Heart right ventricle (tissue), 16 donors: Measurements from ENCODE around the gene MRPL17. TPM values are rescaled to one million over a fixed set of nuclear protein-coding genes. Genes with fewer than 3 reads are reported as not detected.

Experiments
- ATAC-seq, 8 donors: fragments of 200-7000 bp; cut with Tn5 transposase; one replicate each; pipeline ENCODE4 v1.9.1; 2020; ENCODE audit warnings: mild to moderate bottlenecking in 8 of 8, moderate library complexity in 8 of 8, moderate number of reproducible peaks in 1 of 8
- DNase-seq, 2 donors: peaks; one replicate each; pipeline ENCODE4 v3.0.0-alpha.2; 2020
- H3K27ac ChIP-seq, 10 donors: fragments of 200-600 bp; sonication (generic) in 2 of 10; one replicate each; pipeline versions ENCODE4 v1.5.0 to v1.8.0; 2020 to 2022; ENCODE audit warnings: mild to moderate bottlenecking in 3 of 10
- H3K27me3 ChIP-seq, 7 donors: fragments of 200-600 bp; one replicate each; pipeline ENCODE4 v1.8.0; 2021 to 2022; ENCODE audit warnings: mild to moderate bottlenecking in 2 of 7
- H3K36me3 ChIP-seq, 9 donors: fragments of 200-600 bp; sonication (generic) in 1 of 9; one replicate each; pipeline versions ENCODE4 v1.5.0 to v1.8.0; 2020 to 2022; ENCODE audit warnings: mild to moderate bottlenecking in 2 of 9
- H3K4me1 ChIP-seq, 9 donors: fragments of 200-600 bp; sonication (generic) in 1 of 9; one replicate each; pipeline versions ENCODE4 v1.5.0 to v1.8.0; 2020 to 2022; ENCODE audit warnings: mild to moderate bottlenecking in 4 of 9
- H3K4me3 ChIP-seq, 10 donors: fragments of 200-600 bp; sonication (generic) in 2 of 10; one replicate each; pipeline versions ENCODE4 v1.5.0 to v1.8.0; 2020 to 2022; ENCODE audit warnings: mild to moderate bottlenecking in 7 of 10, moderate library complexity in 2 of 10
- H3K9me3 ChIP-seq, 11 donors: fragments of 200-600 bp in 10 of 11; sonication (generic) in 2 of 11; one replicate each; pipeline versions ENCODE4 v1.5.0 to v1.8.0; 2013 to 2022; ENCODE audit warnings: mild to moderate bottlenecking in 2 of 11, control low read depth in 1 of 11, moderate library complexity in 1 of 11
- CTCF ChIP-seq, 9 donors: fragments of 200-600 bp; sonication (generic) in 2 of 9; IDR thresholded peaks; one replicate each; pipeline versions ENCODE4 v1.5.0 to v1.8.0; 2021 to 2022; ENCODE audit warnings: antibody characterized with exemption in 9 of 9, mild to moderate bottlenecking in 5 of 9, moderate library complexity in 1 of 9
- WGBS, 2 donors: extraction: QIAGEN DNeasy Blood & Tissue Kit; methylation state at CpG; one replicate each; pipeline ENCODE4 v1.1.7; 2013; ENCODE audit warnings: inconsistent platforms in 1 of 2; 5-methylcytosine and 5-hydroxymethylcytosine counted together
- intact Hi-C, 10 donors: fragments of 100-400 bp; cut with DNase I; formaldehyde crosslinking; loops; one replicate each; pipeline versions ENCODE4 v1.11.1 to v1.14.2; 2022
- long read RNA-seq, 3 donors: library from polyadenylated mRNA; unstranded; transcript quantifications; one replicate each; pipeline ENCODE4 v2.0.0, GENCODE V29; 2020 to 2021
- polyA plus RNA-seq, 2 donors: library from polyadenylated mRNA; stranded (reverse); fragments of 200-250 nt; gene quantifications; one replicate each; pipeline ENCODE4 v1.2.3, GENCODE V29; 2013
- total RNA-seq, 10 donors: library from RNA; stranded (reverse); fragmentation: NEBNext Ultra II Directional in 3 of 10; extraction: Animal tissue kit (Norgen Biotek cat#: 25700) in 3 of 10; gene quantifications; one replicate each; pipeline versions ENCODE4 v1.2.1 to v1.2.4, GENCODE V29; 2021 to 2023
- donor health status: Arrhythmogenic right ventricular cardiomyopathy.
- donor health status: ischemic (EF 13 %, LVEDD 7.1; RV severe dilation, severe dysfunction).
- donor health status: healthy with polysubstance abuse.
- donor health status: DM: no; HTN: yes; CAD: no.
- donor health status: DM: no; HTN: no; CAD: no.
- donor health status: ischemic (EF 25% LVEDD 6.9; RV normal size, moderate dysfunction).
- donor health status: ischemic (EF 25% LVEDD 5.7; RV mildly dilated, moderate dysfunction).
- donor health status: healthy.
- donor health status: DM: yes; HTN: yes; CAD: no.
- donor health status: Ischemic cardiomyopathy.
- donor health status: ischemic (EF 35%, LVEDD 5.7; RV mildly dilated, moderate dysfunction).
- donor health status: nonischemic (EF 11% LVEDD 7.7; RV severe dilation, severe dysfunction).
- donor health status: DM: yes; HTN: yes; CAD: no.
- donor health status: PGD.
- donor health status: ischemic (EF 29% LVEDD 5.4; RV normal size, mild dysfunction).
- donor health status: nonischemic (EF 23%, LVEDD 6.1; RV moderate dilation, normal function).

Gene MRPL17
- 10 to 100 TPM; 36.7 to 61.4 (median 45.5) TPM for total RNA-seq
- 10 to 100 TPM; 55.2 to 69.1 TPM for polyA plus RNA-seq
- long read RNA-seq, donor 1, transcript MRPL17-201 (3 exons, 1,969 nt) = major isoform, 25 of 26 reads
- long read RNA-seq, donor 1, partial matches to known transcripts = 1 of 26 reads
- long read RNA-seq, donor 1, other reads (novel, unspliced or antisense) = 0 of 26 reads
- long read RNA-seq, donor 2, transcript MRPL17-201 (3 exons, 1,969 nt) = major isoform, 21 of 22 reads
- long read RNA-seq, donor 2, partial matches to known transcripts = 0 of 22 reads
- long read RNA-seq, donor 2, other reads (novel, unspliced or antisense) = 0 of 22 reads
- long read RNA-seq, donor 3, transcript MRPL17-201 (3 exons, 1,969 nt) = major isoform, 25 of 27 reads
- long read RNA-seq, donor 3, partial matches to known transcripts = 0 of 27 reads
- long read RNA-seq, donor 3, other reads (novel, unspliced or antisense) = 2 of 27 reads

- ATAC-seq (peak; percentile 97 to 99 (median 98)), DNase-seq (peak; percentile 99 to 100)
- Histone ChIP-seq H3K4me1 (peaks cover 5 to 36% (median 27%) of the 10 kb centered on the region in 9 donors), H3K9me3 (no peaks in the 10 kb centered on the region), H3K27me3 (no peaks in the 10 kb centered on the region), H3K4me3 (peak within 1 kb of the TSS; percentile 67 to 94 (median 82)), H3K27ac (peak within 1 kb of the TSS; percentile 52 to 97 (median 91)), H3K36me3 (peaks cover 0 to 29% (median 0%) of the 10 kb centered on the region in 9 donors)
- WGBS, 2 donors = 0% methylated on average over 70 of the region's 70 CpGs
- intact Hi-C loops = loop anchor here in 9 of 10 donors (1.0 to 10.0 kb wide), 17 partner anchors 64 to 298 kb away; partner anchors contain the start of genes ILK (in 4 of the 9), RRP8 (in 4 of the 9), TAF10 (in 3 of the 9) and TPP1 (in 2 of the 9)
- peak; percentile 78 to 99 (median 93) for TF ChIP-seq CTCF (IDR thresholded peaks at IDR 0.05)
Measured at GRCh38 chr11:6682936-6683861, at the start of gene MRPL17. TSS of gene MRPL17 (minus strand) at chr11:6683340. CDS start at chr11:6683296, 44 bp downstream.

GRCh38 chr11:6727971-6728760 is 45.0 kb upstream of the MRPL17 start:
- 40 to 60% methylated on average over 6 of the region's 6 CpGs for WGBS, 2 donors
- Histone ChIP-seq H3K9me3 (peaks cover 0 to 23% (median 4%) of the 10 kb centered on the region in 11 donors), H3K36me3 (peaks cover 0 to 10% (median 0%) of the 10 kb centered on the region in 9 donors), H3K27ac (peak overlapping the region in 6 of 10 donors; percentile 1 to 25 (median 18)), H3K27me3 (no peaks in the 10 kb centered on the region), H3K4me3 (no peak overlapping the region), H3K4me1 (peaks cover 0 to 21% (median 9%) of the 10 kb centered on the region in 9 donors)
- ATAC-seq (no peak), DNase-seq (no peak)
- intact Hi-C loops = no loop called here
- no peak for TF ChIP-seq CTCF (IDR thresholded peaks at IDR 0.05)

- no peak for DNase-seq
- intact Hi-C loops = no loop called here
- Histone ChIP-seq H3K27ac (no peak overlapping the region), H3K9me3 (peaks cover 0 to 27% (median 4%) of the 10 kb centered on the region in 11 donors), H3K4me3 (no peak overlapping the region), H3K36me3 (peaks cover 0 to 20% (median 0%) of the 10 kb centered on the region in 9 donors), H3K27me3 (no peaks in the 10 kb centered on the region), H3K4me1 (peaks cover 0 to 37% (median 9%) of the 10 kb centered on the region in 9 donors)
- TF ChIP-seq CTCF (IDR thresholded peaks at IDR 0.05) = no peak
- no peak for ATAC-seq
- WGBS, 2 donors = 52 to 53% methylated on average over 2 of the region's 2 CpGs
Measured at GRCh38 chr11:6725386-6725896, 42.3 kb upstream of the MRPL17 start.
